ENCODE measurements around the gene PPP1R3E. TPM values are rescaled to one million over a fixed set of nuclear protein-coding genes. Genes with fewer than 3 reads are reported as not detected.

The PPP1R3E gene
- total and polyA plus RNA-seq, 2 of the 13 experiments (the other 11 are each of a cell fraction or from before 2014, with no cell fraction given), result 16.5 to 26.5 TPM

GRCh38 chr14:23300687-23301223 lies 1.9 kb downstream of the PPP1R3E start (continued):
- TF ChIP-seq, protein P1, sequence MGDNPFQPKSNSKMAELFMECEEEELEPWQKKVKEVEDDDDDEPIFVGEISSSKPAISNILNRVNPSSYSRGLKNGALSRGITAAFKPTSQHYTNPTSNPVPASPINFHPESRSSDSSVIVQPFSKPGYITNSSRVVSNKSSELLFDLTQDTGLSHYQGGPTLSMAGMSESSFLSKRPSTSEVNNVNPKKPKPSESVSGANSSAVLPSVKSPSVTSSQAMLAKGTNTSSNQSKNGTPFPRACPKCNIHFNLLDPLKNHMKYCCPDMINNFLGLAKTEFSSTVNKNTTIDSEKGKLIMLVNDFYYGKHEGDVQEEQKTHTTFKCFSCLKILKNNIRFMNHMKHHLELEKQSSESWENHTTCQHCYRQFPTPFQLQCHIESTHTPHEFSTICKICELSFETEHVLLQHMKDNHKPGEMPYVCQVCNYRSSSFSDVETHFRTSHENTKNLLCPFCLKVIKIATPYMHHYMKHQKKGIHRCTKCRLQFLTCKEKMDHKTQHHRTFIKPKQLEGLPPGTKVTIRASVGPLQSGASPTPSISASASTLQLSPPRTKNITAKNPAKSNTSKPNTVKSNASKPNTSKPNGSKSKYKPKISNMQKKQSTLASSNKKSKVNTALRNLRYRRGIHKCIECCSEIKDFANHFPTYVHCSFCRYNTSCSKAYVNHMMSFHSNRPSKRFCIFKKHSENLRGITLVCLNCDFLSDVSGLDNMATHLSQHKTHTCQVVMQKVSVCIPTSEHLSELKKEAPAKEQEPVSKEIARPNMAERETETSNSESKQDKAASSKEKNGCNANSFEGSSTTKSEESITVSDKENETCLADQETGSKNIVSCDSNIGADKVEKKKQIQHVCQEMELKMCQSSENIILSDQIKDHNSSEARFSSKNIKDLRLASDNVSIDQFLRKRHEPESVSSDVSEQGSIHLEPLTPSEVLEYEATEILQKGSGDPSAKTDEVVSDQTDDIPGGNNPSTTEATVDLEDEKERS (CRISPR knock-in tag; IDR thresholded peaks at IDR 0.05), result no peak
- TF ChIP-seq, protein P2, sequence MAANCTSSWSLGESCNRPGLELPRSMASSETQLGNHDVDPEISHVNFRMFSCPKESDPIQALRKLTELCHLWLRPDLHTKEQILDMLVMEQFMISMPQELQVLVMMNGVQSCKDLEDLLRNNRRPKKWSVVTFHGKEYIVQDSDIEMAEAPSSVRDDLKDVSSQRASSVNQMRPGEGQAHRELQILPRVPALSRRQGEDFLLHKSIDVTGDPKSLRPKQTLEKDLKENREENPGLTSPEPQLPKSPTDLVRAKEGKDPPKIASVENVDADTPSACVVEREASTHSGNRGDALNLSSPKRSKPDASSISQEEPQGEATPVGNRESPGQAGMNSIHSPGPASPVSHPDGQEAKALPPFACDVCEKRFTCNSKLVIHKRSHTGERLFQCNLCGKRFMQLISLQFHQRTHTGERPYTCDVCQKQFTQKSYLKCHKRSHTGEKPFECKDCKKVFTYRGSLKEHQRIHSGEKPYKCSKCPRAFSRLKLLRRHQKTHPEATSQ (CRISPR knock-in tag; IDR thresholded peaks at IDR 0.05; ENCODE audit: borderline replicate concordance), result no peak
- TF ChIP-seq RERE (CRISPR knock-in tag; IDR thresholded peaks at IDR 0.05; ENCODE audit: low read depth), result no peak
- TF ChIP-seq, protein P3, sequence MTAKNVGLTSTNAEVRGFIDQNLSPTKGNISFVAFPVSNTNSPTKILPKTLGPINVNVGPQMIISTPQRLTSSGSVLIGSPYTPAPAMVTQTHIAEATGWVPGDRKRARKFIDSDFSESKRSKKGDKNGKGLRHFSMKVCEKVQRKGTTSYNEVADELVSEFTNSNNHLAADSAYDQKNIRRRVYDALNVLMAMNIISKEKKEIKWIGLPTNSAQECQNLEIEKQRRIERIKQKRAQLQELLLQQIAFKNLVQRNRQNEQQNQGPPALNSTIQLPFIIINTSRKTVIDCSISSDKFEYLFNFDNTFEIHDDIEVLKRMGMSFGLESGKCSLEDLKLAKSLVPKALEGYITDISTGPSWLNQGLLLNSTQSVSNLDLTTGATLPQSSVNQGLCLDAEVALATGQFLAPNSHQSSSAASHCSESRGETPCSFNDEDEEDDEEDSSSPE (CRISPR knock-in tag; IDR thresholded peaks at IDR 0.05), result no peak
- TF ChIP-seq SP2 (CRISPR knock-in tag; IDR thresholded peaks at IDR 0.05), result no peak
- TF ChIP-seq RFXANK (CRISPR knock-in tag; IDR thresholded peaks at IDR 0.05), result no peak
